ENCODE measurements around the gene FRY. TPM values are rescaled to one million over a fixed set of nuclear protein-coding genes. Genes with fewer than 3 reads are reported as not detected.

FRY gene
- total and polyA plus RNA-seq, 11 donors: 21.6 to 237 (median 165) TPM

DNA sequence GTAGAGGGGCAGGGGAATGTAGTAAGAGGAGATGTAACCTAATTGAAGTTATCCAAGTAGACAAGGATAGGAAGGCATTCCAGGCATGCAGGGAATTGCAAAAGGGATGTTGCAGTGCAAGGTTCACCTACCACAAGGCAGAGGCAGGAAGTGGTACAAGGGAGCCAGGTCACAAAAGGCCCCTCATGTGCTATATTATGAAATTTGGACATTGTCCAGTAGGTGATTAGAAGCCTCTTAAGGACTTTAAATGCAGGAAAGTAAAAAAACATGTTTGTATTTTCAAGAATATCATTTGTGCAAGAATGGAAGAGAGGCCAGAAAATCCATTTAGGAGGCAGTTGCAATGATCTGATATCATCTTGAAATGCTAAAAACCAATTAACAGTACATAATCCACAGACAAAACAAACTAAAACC, 111.4 kb downstream of the FRY start:
- peaks cover 0 to 54% (median 0%) of the 10 kb centered on the region in 9 donors for H3K36me3 ChIP-seq
- ATAC-seq: no peak
- TF ChIP-seq CTCF (IDR thresholded peaks at IDR 0.05) (no peak), POLR2A (IDR thresholded peaks at IDR 0.05) (no peak)
- H3K9me3 ChIP-seq: no peaks in the 10 kb centered on the region
- H3K4me1 ChIP-seq: peaks cover 0 to 25% (median 4%) of the 10 kb centered on the region in 12 donors
- no peak overlapping the region for H3K4me3 ChIP-seq
- intact Hi-C loops (cut with DNase I): no loop called here
- H3K27me3 ChIP-seq: no peaks in the 10 kb centered on the region
- no peak for DNase-seq
- H3K27ac ChIP-seq: no peak overlapping the region

GRCh38 chr13:32147193-32147592, 115.6 kb downstream of the FRY start:
- peaks cover 0 to 51% (median 12%) of the 10 kb centered on the region in 9 donors for H3K36me3 ChIP-seq
- intact Hi-C loops (cut with DNase I): no loop called here
- peak overlapping the region in 4 of 12 donors; percentile 11 to 62 (median 42) for H3K27ac ChIP-seq
- TF ChIP-seq CTCF (IDR thresholded peaks at IDR 0.05): no peak
- no peak for TF ChIP-seq POLR2A (IDR thresholded peaks at IDR 0.05)
- peaks cover 0 to 46% (median 19%) of the 10 kb centered on the region in 12 donors for H3K4me1 ChIP-seq
- no peak overlapping the region for H3K4me3 ChIP-seq
- 90 to 93% (median 91%) methylated on average over 2 of the region's 2 CpGs for WGBS, 4 donors
- DNase-seq (no peak), ATAC-seq (no peak)
- no peaks in the 10 kb centered on the region for H3K27me3 ChIP-seq
- H3K9me3 ChIP-seq: no peaks in the 10 kb centered on the region

GRCh38 chr13:32147976-32148375, 116.4 kb downstream of the FRY start:
- peaks cover 0 to 47% (median 14%) of the 10 kb centered on the region in 9 donors for H3K36me3 ChIP-seq
- DNase-seq: no peak
- no peak for ATAC-seq
- no peaks in the 10 kb centered on the region for H3K27me3 ChIP-seq
- 48 to 64% (median 60%) methylated on average over 4 of the region's 4 CpGs for WGBS, 4 donors
- no peak overlapping the region for H3K4me3 ChIP-seq
- H3K27ac ChIP-seq: peak overlapping the region in 6 of 12 donors; percentile 1 to 62 (median 41)
- intact Hi-C loops (cut with DNase I): no loop called here
- H3K4me1 ChIP-seq: peaks cover 0 to 43% (median 19%) of the 10 kb centered on the region in 12 donors
- no peaks in the 10 kb centered on the region for H3K9me3 ChIP-seq
- no peak for TF ChIP-seq CTCF (IDR thresholded peaks at IDR 0.05)
- TF ChIP-seq POLR2A (IDR thresholded peaks at IDR 0.05): no peak

DNA sequence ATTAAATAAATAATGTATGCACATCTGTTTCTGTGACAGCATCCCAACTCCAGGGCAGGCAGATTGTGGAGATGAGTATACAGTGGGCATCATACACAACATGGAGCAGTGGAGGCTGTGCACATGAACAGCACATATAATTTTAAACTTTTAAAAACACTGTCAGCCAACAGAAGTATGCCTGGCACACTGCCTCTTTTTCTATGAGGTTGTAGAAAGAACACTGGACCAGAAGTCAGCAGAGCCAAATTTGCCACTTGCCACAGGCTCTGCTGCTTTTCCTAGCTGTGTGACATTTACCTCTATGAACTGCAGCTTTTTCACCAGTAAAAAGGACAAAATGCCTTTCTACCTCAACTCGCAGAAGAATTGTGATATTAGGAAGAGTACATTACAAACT, 118.7 kb downstream of the FRY start:
- peak overlapping the region; percentile 58 to 90 (median 78) for H3K27ac ChIP-seq
- H3K9me3 ChIP-seq: no peaks in the 10 kb centered on the region
- DNase-seq (peak in 4 of 5 donors; percentile 32 to 51 (median 50)), ATAC-seq (peak; percentile 69 to 77 (median 74))
- H3K36me3 ChIP-seq: peaks cover 0 to 49% (median 15%) of the 10 kb centered on the region in 9 donors
- TF ChIP-seq CTCF (IDR thresholded peaks at IDR 0.05) (no peak), POLR2A (IDR thresholded peaks at IDR 0.05) (no peak)
- intact Hi-C loops (cut with DNase I): loop anchor here in 3 of 10 donors (5.0 to 10.0 kb wide), 3 partner anchors 65 to 115 kb away; partner anchors contain the start of gene FRY (in 1 of the 3)
- no peaks in the 10 kb centered on the region for H3K27me3 ChIP-seq
- H3K4me3 ChIP-seq: no peak overlapping the region
- peaks cover 0 to 47% (median 19%) of the 10 kb centered on the region in 12 donors for H3K4me1 ChIP-seq
- 27 to 50% (median 36%) methylated on average over 1 of the region's 1 CpG for WGBS, 4 donors

All from heart left ventricle (tissue), 16 donors.